GM19035 (cell line): ENCODE results near the gene MYO5A.
"Not testable (repeated sequence)": the region's sequence is repeated elsewhere in the genome, so short reads cannot be mapped to it uniquely, and the experiment has no call there.

ENCODE experiments used
- ATAC-seq: cut with Tn5 transposase; IDR thresholded peaks from one replicate; pipeline ENCODE4 v1.9.1; 2021; ENCODE audit not compliant: unreplicated experiment

Gene MYO5A

DNA sequence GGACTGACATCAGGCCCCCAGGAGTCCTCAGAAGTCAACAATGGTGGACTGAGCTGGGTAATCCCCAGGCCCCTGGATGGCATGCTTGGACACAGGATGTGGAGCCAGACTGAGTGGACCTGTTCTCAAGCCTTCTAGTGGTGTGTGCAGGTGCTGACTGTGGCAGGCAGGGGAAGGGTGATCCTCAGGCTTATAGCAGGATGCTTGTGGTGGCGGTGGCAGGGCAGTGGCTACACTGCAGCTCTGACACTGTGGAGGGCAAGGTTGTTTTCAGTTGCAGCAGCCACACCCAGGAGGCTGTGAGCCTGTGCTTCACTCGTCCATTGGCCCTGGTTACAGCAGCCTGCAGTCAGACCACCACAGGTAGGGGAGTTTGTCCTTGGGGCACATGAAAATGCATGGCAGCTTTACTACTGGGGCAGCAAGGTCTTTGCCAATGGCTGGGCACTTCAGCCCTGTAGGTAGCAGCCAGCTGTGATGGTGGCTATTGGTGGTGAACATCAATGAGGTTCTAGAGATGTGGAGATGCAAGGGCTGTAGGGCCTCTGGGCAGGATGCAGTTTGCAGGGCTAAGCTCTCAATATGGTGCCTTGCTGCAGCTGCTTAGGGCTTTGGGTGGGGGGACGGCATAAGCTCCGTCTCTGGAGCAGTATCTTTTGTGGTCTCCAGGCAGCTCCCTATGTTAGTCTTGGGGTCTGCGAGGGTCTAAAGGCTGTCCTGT lies 17.5 kb upstream of the MYO5A start:
- no peak for ATAC-seq

DNA sequence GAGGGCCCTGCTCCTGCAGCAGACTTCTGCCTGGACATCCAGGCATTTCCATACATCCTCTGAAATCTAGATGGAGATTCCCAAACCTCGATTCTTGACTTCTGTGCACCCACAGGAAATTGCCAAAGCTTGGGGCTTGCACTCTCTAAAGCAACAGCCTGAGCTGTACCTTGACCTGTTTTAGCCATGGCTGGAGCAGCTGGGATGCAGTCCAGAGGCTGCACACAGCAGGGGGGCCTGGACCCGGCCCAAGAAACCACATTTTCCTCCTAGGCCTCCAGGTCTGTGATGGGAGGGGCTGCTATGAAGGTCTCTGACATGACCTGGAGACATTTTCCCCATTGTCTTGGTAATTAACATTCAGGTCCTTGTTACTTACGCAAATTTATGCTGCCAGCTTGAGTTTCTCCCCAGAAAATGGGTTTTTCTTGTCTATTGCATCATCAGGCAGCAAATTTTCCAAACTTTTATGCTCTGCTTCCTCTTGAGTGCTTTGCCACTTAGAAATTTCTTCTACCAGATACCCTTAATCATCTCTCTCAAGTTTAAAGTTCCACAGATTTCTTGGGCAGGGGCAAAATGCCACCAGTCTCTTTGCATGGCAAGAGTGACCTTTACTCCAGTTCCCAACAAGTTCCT lies 11.8 kb upstream of the MYO5A start:
- no peak for ATAC-seq

DNA sequence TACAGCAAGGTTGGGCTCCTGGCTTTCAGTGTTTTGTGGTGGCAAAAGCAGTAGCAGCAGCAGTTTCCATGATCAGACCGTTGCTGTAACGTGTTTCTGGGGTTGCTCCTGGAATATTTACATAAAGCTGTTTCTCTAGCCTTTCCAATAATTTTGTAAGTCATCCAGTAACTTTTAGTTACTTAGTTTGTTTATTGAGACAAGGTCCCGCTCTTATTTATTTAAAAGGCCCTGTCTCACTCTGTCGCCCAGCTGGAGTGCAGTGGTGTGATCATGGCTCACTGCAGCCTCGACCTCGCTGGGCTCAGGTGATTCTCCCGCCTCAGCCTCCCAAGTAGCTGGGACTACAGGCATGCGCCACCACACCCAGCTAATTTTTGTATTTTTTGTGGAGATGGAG lies 8.8 kb upstream of the MYO5A start:
- no peak for ATAC-seq

DNA sequence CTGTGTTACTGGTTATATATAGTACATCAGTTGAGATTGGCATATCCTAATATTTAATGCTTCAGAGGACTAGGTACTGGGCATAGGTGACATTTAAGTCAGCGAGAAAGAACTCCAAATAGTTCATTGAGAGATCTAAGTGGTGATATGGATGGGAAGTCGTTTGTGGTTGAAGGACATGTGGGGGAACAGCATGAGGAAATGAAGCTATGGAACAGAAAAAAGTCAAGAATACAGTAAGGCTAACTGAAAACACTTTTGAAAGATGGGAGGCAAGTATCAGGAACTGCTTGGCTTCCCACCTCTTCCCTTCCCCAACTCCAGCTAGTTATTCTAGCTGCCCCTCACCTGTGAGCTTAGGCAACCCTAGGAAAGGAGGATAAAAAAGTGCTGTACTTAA lies 3.7 kb upstream of the MYO5A start:
- ATAC-seq, result no peak

DNA sequence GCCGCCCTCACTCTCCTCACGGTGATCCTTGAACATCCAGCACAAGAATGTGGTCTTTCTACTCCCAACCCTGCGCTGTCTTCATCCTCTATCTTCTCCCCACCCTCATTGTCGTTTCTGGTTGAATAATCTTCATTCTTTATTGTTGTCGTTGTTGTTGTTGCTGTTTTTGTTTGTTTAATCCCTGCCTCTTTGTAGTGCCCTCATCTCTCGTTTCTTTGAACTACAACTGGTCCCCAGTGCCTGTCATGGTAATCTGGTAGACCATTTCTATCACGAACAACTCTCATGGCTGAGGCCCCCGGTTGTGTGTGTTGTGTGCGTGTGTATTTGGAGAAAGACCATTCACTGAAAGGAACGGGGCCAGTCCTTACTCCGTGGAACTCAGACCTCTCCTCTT lies 1.3 kb upstream of the MYO5A start:
- ATAC-seq, result no peak

DNA sequence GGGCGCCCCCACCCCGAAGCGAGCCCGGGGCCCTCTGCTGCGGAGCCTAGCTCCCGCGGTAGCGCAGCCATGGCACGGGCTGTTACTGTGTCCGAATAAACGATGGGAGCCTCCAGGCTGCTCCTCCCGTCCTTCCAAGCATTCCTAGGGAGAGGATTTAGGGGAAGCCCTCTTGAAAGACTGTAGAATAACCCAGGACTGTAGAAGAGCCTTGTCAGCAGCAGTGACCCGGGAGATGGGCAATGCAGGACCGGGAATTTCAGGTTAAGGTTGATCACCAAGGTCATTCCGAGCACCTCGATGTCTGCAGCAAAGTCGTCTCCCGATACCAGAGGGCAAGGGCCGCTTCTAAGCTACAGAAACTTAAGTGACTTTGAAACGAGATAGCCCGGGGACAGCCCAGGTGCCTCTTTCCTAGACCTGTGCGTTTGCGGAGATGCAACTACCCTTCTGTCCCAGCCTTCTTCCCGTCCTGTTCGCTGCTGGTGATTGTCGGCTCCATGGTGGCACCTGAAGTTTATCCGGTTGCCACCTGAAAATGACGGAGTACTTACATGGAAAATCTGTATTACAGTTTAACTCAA lies 753 bp upstream of the MYO5A start:
- ATAC-seq, result peak; percentile 9

DNA sequence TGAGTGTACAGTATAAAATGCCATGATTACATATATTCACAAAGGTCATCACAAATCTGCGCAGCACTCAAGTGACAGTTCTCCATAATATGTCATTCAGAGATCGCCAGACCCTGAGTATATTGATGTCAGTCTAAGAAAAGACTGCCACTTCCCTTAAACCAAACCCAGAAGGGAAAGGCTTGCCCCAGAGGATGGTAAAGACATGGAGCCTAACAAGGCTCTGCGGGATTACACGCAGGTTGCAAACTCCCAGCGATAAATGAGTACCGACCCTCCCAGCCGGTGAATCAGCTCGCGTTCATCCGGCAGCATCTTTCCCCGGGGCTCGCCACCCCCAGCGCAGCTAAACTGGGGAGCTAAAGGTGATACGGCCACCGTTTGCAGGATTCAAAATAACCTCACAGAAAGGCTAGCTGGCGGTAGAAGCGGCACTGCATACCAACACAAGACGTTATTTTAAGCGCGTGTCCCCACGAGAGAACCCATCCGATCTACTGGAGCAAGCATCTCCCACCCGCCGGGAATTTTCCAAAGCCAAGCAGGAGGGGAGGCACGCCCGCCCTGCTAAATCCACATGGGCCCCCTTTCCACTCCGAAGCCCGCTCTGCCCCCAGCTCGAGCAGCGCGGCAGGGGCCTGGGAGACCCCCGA lies 643 bp downstream of the MYO5A start:
- ATAC-seq, result peak; percentile 8

DNA sequence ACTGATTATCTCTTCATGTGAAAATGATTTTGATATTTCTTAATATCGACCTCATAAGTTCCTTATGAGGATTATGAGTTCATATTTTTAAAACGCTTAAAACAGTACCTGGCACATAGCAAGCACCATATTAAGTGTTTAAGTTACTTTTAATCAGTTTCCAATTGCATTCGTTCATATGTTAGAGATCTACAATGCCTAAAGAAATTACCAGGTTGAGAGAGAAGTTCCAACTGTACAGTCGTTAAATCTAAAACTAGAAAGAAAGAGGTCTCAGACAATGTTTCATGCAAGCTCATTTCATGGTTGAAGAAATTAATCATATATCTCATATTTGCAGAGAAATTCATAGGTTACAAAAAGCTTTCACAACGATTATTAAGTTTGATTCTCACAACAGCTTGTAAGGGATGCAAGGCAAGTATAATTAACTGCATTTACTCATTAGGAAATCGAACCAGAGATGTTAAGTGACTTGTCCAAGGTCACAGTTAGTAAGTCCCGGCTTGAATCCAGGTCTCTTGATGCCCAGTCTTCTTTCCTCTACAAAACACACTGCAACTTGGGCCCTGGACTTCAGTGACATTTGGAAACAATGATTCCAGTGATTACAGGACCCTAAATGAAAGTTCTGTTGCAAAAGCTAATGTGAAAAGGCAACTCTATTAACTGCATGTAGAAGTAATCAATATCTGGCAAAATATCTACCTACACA lies 1.3 kb downstream of the MYO5A start:
- no peak for ATAC-seq

DNA sequence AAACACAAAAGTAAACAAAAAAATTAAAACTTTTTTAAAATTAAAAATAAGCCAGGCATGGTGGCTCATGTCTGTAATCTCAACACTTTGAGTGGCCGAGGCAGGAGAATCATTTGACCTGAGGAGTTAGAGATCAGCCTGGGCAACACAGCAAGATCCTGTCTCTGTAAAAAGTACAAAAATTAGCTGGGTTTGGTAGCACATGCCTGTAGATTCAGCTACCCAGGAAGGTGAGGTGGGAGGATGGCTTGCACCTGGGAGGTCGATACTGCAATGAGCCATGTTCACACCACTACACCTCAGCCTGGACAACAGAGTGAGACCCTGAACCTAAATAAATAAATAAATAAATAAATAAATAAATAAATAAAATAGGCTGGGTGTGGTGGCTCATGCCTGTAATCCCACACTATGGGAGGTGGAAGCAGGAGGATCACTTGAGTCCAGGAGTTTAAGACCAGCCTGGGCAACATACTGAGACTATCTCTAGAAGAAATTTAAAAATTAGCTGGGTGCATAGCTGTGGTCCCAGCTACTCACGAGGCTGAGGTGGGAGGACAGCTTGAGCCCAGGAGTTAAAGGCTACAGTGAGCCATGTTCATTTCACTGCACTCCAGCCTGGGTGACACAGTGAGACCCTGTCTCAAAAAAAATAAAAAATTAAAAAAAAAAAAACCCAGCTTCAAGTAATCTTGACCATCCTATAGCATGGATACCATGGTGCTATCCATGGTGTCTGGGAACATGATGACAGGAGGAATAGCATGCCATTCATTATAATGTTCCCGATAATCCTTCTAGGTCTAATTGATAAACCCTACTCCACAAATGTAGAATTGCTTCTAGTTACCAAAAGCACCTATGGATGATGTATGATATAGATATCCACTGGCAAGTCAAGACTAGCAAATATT lies 4.2 kb downstream of the MYO5A start:
- ATAC-seq, result no peak

DNA sequence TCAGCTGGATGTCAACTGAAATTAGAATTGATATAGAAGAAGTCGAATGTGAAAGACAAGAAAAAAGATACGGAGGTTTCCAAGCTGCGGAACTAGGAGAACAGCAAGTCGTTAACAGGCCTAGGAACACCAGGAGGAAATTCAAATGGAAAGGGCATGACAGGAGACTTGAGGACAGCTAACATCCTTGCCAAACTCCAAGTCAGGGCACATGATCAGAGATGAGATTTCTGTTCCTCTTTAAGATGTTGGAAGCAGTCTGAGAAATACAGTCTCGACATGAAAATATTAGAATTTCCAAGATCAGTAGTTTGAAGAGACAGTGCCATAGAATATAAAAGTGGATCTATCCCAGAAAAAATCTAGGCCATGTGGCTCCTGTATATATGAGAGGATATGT lies 5.0 kb downstream of the MYO5A start:
- no peak for ATAC-seq

DNA sequence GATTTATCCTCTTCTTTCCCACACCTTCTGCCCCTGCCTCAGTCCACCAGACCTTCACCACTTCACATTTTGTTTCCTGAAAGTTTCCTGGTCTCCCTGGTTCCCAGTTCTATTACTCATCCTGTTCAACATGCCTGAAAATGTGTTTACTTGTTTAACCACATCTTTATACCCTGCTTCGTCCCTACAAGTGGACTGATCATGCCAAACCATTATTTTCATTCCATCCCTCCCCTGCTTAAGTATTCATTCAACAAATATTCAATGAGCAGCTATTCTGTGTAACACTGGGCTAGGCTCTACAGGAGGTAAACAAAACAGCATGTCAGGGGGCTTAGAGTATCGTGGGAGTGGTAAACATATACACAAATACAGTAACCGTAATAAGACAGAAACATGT lies 5.5 kb downstream of the MYO5A start:
- ATAC-seq, result no peak

DNA sequence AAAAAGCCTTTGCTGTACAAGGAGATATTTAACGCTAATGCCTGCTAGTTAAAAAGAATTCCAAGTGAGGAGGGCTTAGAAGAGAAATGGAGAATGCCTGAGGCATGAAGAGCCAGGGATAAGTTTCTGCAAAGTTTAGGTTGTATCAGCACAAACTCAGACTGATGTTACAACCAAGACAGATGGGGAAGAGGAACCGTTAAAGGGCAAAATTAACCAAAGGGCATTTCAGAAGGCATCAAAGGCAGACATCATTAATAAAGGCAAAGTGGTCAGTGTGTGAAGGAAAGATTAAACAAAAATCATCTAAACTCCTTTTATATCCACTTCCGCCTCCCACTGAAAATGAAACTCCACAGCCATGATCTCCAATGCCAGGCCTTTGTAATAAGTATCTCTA lies 7.0 kb downstream of the MYO5A start:
- no peak for ATAC-seq

DNA sequence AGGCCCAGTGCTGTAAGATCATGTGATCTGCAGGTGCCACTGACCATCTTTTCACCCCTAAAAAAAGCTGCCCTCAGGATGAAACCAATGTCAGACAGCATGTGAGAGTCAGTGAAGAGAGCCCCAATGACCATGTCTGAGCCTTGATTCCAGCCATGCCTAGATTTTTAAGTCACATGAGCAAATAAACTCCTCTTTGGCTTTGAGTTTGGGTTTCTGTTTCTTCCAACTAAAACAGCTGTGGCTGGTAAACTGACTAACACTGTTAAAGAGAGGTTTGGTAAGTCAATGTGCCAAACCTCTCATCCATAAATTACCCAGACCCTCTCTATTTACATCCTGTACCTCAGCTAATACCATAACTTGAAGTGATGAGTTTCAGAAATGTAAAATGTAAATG lies 8.3 kb downstream of the MYO5A start:
- ATAC-seq, result no peak

DNA sequence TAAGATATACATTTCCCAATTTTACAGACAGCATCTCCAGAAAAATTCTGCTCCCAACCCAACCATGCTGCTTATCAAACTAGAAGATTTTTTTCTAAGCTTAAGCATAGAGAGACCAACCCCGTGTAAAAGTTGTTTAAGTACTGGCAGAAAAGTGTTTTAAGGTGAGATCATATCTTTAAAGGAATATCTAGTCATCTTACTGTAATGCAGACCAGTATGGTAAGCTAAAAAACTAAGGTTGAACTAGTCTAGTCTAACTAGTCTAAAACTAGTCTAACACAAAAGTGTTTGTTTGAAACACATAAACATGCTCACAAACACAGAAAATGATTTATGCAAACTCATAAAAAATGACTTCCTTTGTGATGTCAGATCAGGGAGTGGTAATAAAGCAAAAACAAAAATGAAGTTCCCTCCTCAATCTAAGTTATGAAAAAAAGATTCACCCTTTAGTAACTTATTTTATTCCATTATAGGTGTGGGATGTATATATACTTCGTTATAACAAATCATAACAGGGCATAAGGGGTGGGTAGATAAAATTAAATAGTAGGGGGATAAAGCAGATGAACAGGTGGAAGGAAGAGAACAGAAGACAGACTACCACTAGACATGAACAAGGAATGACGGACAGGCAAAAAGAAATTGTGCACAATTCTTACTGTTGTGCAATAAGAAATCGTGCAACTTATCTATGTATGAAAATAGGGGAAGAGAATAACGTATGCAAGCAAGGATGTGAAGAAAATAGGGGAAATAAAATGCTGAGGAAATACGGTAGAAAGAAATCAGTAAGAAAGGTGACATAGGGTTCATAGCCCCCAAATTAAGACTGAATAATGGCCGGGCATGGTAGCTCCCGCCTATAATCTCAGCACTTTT lies 10.0 kb downstream of the MYO5A start:
- ATAC-seq, result no peak

DNA sequence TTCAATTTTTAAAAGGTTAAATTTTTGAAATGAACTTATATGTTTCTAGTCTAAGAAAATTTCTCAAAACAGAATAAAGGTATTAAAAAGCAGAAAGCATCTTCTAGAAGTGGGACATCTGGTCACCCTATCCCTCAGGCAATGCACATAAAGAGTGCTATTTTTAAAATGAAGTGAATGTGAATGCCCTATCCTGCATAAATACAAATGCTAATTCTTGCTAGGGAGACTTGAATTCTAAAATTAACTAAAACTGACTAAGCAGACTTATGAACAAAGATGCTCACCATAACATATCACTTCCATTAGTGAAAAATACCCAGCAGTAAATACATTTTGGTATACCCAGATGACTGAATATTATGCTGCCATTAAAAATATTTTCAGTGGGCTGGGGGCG lies 11.7 kb downstream of the MYO5A start:
- no peak for ATAC-seq

DNA sequence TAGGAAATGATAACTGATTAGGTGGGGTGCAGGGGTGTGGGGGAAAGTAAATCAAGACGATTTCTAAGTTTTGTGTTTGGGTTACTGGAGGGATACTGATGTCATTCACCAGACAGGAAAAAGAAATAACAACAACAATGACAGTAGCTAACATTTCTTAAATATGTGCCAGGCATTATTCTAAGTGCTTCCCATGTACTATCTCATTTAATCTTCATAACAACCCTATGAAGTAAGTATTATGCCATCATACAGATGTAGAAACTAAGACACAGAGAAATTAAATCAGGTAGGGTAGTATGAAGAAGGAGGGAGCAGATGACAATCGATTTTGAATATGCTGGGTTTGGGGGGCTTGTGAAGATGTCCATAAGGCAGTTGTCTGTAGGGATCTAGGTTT lies 13.3 kb downstream of the MYO5A start:
- no peak for ATAC-seq

DNA sequence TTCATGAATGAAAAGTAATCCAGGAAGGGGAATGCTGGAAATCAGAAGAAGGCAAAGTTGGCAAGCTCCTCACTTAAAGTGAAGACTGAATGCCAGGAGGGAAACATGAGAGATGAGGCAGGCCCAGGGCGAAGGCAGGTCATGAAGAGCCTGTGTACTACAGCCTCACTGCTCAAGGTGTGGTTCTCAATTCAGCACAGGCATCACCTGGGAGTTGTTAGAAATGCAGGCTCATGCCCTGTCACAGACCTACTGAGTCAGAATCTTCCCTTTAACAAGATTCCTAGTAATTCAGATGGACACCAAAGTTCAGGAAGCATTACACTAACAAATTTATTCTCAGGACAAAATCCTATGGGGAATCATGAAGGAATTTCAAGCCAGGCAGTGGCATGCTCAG lies 14.2 kb downstream of the MYO5A start:
- ATAC-seq, result no peak

DNA sequence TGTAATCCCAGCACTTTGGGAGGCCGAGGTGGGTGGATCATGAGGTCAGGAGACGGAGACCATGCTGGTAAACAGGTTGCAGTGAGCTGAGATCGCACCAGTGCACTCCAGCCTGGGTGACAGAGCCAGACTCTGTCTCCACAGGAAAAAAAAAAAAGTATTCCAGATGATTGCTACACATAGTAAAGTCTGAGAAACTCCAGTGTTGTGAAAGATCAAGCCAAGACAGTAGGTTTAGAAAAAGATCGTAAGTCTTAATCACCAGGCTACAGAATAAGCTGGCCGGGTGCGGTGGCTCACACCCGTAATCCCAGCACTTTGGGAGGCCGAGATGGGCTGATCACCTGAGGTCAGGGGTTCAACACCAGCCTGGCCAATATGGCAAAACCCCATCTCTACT lies 15.8 kb downstream of the MYO5A start:
- not testable (repeated sequence) for ATAC-seq

DNA sequence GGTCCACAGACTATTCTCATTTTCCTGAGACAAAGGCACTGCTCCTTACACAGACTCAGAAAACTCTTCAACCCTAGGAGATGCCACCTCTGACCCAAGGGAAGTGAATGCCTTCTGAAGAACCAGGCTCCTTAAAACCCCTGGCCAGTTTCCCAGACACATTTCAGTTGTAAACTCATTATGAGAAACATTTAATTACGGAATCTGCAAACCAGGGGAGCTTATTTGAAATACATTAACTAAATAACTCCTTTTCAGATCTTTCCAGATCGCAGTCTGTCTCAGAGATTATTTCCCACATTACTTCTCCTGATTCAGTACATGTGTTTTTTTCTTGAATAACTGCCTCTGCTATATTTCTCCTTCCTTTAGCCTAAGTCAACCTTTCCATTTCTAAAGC lies 17.6 kb downstream of the MYO5A start:
- no peak for ATAC-seq
